CD4-positive, alpha-beta T cell treated with Interleukin-6 for 4 hours (primary cell): ENCODE results near the gene OR8B8.
"Not testable (repeated sequence)": the region's sequence is repeated elsewhere in the genome, so short reads cannot be mapped to it uniquely, and the experiment has no call there.

ENCODE experiments used
- DNase-seq: peaks from one replicate; pipeline ENCODE4 v3.0.0-alpha.2; 2020; ENCODE audit warnings: mixed read lengths

The OR8B8 gene

DNA sequence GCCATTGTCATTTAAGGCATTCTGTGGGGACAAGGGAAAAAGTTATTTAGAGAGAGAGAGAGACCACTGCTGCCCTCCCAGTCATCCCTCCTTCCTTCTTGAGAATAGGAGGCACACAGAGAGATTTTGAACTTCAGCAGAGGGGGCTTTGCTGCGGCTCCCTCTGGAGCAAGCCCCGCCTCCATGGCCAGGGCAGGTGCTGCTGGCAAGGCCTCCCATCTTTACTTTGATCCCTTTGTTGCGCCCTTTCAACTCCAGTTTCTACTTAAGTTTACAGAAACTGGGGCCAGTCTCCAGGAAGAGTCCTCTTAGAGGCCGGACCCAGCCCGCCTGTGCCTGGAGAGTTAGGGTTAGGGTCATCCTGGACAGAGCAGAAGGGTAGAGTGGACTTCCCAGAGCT is 4.4 kb downstream of the OR8B8 start:
- no peak for DNase-seq

DNA sequence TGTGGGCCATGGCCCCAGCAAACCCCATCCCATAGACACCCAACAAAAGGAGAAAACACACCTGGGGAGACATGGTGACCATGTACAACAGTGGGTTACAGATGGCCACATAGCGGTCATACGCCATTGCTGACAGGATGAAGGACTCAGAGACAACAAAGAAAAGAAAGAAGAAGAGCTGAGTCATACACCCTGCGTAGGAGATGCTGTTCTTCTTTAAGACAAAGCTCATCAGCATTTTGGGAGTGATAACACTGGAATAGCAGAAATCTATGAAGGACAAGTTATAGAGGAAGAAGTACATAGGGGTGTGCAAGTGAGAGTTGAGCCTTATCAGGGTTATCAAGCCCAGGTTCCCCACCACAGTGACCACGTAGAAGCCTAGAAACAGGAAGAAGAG is 4.9 kb downstream of the OR8B8 start:
- DNase-seq, result no peak

DNA sequence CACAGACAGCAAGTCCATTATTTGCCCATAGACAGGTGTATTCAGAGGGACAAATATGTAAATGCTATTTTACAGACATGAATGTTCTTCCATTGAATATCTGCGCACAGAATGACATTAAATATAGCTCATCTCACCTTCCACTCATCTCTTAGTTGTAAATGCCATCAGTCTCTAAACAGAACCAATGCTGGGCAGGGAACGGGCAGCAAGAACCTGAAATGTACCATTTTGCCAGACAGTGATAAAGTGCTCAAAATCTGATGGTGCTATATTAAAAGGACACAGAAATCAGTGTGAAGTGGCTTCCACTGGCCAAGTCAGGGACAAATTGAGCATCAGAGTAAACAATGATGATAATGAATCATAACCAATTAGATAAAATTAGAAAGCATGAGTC is 10.8 kb downstream of the OR8B8 start:
- no peak for DNase-seq

DNA sequence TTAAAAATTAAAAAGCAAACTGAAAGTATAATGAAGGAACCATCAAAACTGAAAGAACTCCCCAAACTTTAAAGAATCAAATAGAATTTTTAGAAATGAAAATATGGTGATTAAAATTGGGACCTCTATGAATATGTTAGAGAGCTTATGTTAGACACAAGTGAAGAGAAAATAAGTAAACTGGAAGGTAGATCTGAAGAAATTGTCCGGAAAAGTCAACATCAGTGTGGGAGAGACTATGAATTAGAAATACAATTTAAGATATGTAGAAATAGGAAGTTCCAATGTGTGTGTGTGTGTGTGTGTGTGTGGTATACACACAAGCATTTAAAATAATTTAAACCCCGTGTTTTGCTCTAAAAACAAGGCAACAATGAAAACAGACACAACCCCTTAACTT is 15.9 kb downstream of the OR8B8 start:
- DNase-seq, result no peak

DNA sequence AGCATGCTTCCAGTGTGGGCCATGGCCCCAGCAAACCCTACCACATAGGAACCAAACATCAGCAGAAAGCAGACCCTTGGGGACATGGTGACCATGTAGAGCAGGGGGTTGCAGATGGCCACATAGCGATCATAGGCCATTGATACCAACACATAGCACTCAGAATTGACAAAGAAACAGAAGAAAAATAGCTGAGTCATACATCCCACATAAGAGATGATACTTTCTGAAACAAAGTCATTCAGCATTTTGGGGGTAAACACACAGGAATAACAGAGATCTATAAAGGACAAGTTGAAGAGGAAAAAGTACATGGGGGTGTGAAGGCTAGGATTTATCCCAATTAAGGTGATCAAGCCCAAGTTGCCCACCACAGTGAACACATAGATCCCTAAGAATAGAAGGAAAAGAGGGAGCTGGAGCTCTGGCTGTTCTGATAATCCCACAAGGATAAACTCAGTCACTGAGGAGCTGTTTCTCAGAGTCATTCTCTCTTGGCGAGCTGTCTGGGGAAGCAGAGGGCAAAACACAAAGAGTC is 21.0 kb downstream of the OR8B8 start, which contains the start of gene OR8B4:
OR8B4 (minus strand) TSS at position 488 of the 538 bp plus-strand sequence; CDS start at position 488, 0 bp downstream.
- DNase-seq, result no peak

DNA sequence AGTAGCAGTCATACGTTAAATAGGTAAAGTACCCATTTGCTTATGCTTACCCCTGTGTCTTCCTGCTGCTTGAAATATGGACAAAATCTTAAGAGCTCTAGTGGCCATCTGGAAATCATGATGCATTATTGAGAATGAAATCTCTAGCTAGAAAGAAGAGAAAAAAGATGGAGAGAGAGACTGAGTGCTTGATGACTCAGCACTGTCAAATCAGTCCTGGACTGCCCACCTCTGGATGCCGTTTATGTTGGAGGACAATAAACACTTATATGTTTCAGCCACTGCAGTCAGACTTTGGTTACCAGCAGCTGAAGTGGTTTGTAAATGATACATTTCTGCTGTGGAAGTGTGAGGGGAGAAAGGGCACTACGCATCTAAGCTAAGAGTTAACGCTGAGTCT is 24.5 kb downstream of the OR8B8 start:
- no peak for DNase-seq

DNA sequence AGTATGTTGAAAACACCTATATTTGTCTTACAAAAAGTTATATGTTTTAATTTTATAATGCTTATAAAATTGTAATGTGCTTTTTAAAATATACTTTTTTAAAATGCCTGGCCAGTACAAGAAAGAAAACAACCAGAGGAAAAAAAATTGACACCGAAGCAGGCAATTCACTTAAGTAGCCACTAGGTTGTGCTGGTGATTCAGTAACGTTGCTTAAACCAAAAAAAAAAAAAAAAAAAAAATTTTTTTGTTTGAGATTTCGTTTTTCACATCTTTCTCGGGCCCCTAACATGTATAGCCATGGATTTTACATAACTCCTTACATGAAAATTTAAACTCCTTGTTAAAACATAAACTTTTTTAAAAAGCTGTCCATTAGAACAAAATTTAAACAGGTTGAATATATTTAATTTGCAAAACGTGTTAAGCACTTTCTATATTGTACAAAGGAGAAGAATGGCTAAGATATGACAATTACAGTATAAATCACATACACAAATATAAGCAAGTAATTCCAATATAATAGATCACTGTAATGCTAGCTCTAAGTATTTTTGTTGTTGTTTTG is 30.1 kb downstream of the OR8B8 start:
- no peak for DNase-seq

DNA sequence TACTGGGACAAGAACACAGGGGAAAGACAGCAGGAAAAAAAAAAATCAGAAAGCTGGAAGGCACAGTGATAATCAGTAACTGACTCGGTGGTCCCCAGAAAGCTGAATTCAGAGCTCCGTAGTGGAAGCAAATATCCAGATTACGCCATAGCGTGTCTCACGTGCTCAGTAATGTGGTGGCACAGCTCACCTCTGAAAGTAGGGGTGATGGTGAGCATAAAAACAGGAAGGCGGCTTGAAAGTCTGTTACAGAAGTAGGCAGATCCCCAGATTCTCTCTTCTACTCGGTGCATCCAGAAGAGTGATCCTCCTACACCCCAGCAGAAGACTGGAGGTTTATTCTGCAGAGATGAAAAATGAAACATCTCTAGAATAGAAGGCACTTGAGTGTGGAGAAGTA is 35.6 kb downstream of the OR8B8 start:
- no peak for DNase-seq

DNA sequence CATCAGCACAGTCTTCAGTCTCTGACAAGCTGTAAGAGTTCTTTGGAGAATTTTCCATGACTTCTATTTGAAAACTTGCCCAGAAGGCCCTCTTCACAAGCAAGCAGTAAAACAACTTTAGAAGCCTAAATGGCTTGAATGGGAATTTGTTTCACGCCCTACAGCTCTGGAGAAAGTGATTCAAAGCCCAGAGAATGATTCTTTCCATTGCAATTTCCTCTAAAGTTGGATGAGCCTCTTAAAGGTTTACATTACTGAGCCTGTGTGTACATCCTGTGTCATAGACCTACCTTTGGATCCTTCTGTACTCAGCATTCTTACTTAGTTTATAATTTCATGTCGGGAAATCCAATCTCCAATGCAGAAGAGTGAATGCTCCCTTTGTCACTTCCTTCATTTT is 39.9 kb downstream of the OR8B8 start:
- DNase-seq, result no peak

DNA sequence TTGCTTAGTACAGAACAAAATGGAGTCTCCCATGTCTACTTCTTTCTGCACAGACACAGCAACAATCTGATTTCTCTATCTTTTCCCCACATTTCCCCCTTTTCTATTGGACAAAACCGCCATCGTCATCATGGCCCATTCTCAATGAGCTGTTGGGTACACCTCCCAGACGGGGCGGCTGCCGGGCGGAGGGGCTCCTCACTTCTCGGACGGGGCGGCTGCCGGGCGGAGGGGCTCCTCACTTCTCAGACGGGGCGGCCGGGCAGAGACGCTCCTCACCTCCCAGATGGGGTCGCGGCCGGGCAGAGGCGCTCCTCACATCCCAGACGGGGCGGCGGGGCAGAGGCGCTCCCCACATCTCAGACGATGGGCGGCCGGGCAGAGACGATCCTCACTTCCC is 42.3 kb downstream of the OR8B8 start:
- DNase-seq, result not testable (repeated sequence)

DNA sequence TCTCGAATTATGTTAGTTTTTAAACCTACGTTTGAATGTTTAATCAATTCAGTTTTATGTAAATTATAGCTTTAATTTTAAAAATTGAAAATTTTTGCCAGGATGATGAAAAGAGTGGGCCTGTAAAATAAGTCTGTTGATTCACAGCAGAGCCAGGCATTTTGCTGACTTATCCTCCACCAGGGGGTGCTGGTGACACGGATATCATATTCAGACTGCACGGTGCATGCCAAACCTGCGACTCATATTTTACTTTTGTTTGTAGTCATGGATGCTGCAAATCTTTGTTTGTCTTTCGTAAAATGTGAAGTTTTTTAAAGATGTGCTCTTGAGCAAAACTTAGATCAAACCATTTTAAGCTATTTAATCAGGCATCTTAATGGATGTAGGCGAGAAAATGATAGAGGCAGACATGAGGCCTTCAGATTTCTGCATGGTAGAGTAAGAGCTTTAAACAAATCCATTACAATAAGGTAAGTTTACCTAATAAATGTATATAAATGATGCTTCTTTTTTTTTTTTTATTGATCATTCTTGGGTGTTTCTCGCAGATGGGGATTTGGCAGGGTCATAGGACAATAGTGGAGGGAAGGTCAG is 43.1 kb downstream of the OR8B8 start:
- DNase-seq, result peak; percentile 28

DNA sequence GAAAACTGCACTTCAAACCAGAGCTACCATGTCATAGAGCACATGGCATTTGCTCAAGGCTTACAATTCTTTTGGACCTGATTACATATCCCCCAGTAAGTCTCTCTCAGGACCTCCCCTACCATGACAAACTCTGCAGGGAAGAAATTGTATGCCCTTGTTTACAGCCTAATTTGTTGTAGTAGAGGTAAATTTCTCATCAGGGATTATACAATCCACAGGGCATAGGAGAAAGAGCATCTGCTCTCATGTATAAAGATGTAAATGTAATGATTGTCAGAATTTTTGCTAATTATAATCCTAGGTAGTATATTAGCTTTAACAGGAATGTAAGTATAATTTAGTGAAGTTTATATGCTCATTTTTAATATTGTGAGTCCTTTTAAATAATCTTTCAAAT is 46.6 kb downstream of the OR8B8 start, which contains the start of gene OR8B3:
OR8B3 (minus strand) TSS at position 101 of the 400 bp plus-strand sequence. CDS start 1,673 bp downstream, outside the sequence.
- no peak for DNase-seq

DNA sequence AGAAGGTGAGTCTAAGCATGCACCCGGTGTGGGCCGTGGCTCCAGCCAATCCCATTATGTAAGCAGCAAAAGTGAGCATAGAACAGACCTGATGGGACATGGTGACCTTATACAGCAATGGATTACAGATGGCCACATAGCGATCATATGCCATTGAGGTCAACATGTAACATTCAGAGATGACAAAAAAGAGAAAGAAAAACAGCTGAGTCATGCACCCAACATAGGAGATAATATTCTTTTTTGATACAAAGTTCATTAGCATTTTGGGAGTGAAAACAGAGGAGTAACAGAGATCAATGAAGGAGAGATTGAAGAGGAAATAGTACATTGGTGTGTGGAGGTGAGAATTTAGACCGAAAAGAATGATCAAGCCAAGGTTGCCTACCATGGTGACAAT is 48.6 kb downstream of the OR8B8 start:
- DNase-seq, result not testable (repeated sequence)

DNA sequence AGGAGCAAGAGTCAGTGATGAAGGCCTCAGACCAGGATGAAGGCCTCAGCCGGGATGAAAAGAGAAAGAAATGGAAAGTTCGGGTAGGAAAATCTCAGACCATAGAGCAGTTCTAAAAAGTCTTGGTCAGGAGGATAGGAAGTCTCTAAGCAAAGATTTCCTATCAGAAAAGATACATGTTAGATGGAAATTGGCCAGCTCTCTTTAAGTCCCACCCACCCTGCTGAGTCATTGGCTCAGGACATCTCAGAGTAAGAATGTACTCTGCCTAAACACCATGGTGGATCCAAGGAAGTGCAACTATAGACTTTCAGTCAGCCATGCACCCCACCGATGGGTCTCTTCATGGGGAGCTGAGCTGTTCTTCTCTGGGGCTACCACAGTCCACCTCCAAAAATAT is 51.1 kb downstream of the OR8B8 start:
- DNase-seq, result no peak
